ENCODE measurements around the gene SHC2.

The SHC2 gene

DNA sequence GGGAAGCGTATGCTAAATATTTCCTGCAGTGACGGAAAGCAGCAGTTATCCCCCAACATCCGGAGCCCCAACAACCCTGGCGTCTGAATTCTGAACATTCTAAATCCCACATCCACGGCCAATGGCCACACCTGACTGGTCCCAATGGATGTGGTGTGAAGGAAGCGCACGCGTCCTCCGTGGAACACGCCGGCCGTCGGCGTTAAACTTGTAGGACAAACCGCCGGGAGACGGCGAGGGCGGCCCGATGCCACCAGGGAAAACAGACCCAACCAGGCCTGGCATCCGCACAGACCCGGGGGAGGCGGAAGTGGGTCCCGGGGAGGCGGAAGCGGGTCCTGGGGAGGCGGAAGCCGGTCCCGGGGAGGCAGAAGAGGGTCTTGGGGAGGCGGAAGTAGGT lies 3.2 kb downstream of the SHC2 start:
- Histone ChIP-seq H2AFZ (ENCODE audit: low read length) (no peak overlapping the region), H3K9me3 (ENCODE audit: insufficient read depth, low read depth, low read length) (peaks cover 20% of the 10 kb centered on the region; the same call in 1 of the 2 replicates), H3K36me3 (ENCODE audit: insufficient read depth, low read length) (no peaks in the 10 kb centered on the region), H3K4me1 (ENCODE audit: insufficient read depth, low read length, poor library complexity, severe bottlenecking) (no peaks in the 10 kb centered on the region), H3K9me2 (replicated peaks; ENCODE audit: low read depth, low read length) (no peaks in the 10 kb centered on the region), H3K27me3 (ENCODE audit: insufficient read depth, low read length, poor library complexity, severe bottlenecking) (no peaks in the 10 kb centered on the region), H3K79me2 (ENCODE audit: insufficient read depth, low read length) (no peaks in the 10 kb centered on the region), H3K4me3 (ENCODE audit: low read length, poor library complexity, severe bottlenecking) (no peak overlapping the region), H3K9ac (ENCODE audit: low read depth, low read length, poor library complexity, severe bottlenecking) (no peak overlapping the region), H4K20me1 (ENCODE audit: insufficient read depth, low read length, poor library complexity, severe bottlenecking) (no peaks in the 10 kb centered on the region), H3K4me2 (ENCODE audit: low read depth, low read length, poor library complexity, severe bottlenecking) (no peak overlapping the region), H3F3A (ENCODE audit: low read depth) (no peaks in the 10 kb centered on the region)
- TF ChIP-seq CTCF (conservative IDR thresholded peaks at IDR 0.05; ENCODE audit: low read length) (no peak), EZH2phosphoT487 (IDR thresholded peaks at IDR 0.05; ENCODE audit: borderline replicate concordance) (no peak)

GRCh38 chr19:456547-457110 lies 4.2 kb downstream of the SHC2 start:
- no peak overlapping the region for H3K4me2 ChIP-seq (ENCODE audit: low read depth, low read length, poor library complexity, severe bottlenecking)
- no peak overlapping the region for H2AFZ ChIP-seq (ENCODE audit: low read length)
- H4K20me1 ChIP-seq (ENCODE audit: insufficient read depth, low read length, poor library complexity, severe bottlenecking) = no peaks in the 10 kb centered on the region
- no peaks in the 10 kb centered on the region for H3F3A ChIP-seq (ENCODE audit: low read depth)
- no peaks in the 10 kb centered on the region for H3K36me3 ChIP-seq (ENCODE audit: insufficient read depth, low read length)
- no peak overlapping the region for H3K4me3 ChIP-seq (ENCODE audit: low read length, poor library complexity, severe bottlenecking)
- no peaks in the 10 kb centered on the region for H3K9me2 ChIP-seq (replicated peaks; ENCODE audit: low read depth, low read length)
- H3K4me1 ChIP-seq (ENCODE audit: insufficient read depth, low read length, poor library complexity, severe bottlenecking) = no peaks in the 10 kb centered on the region
- H3K9ac ChIP-seq (ENCODE audit: low read depth, low read length, poor library complexity, severe bottlenecking) = no peak overlapping the region
- H3K9me3 ChIP-seq (ENCODE audit: insufficient read depth, low read depth, low read length) = peaks cover 21% of the 10 kb centered on the region; the same call in 1 of the 2 replicates
- TF ChIP-seq CTCF (conservative IDR thresholded peaks at IDR 0.05; ENCODE audit: low read length) (no peak), EZH2phosphoT487 (IDR thresholded peaks at IDR 0.05; ENCODE audit: borderline replicate concordance) (no peak)
- H3K27me3 ChIP-seq (ENCODE audit: insufficient read depth, low read length, poor library complexity, severe bottlenecking) = no peaks in the 10 kb centered on the region
- no peaks in the 10 kb centered on the region for H3K79me2 ChIP-seq (ENCODE audit: insufficient read depth, low read length)

- no peaks in the 10 kb centered on the region for H4K20me1 ChIP-seq (ENCODE audit: insufficient read depth, low read length, poor library complexity, severe bottlenecking)
- H3K4me3 ChIP-seq (ENCODE audit: low read length, poor library complexity, severe bottlenecking) = no peak overlapping the region
- peaks cover 27% of the 10 kb centered on the region; the same call in 1 of the 2 replicates for H3K9me3 ChIP-seq (ENCODE audit: insufficient read depth, low read depth, low read length)
- H3K4me1 ChIP-seq (ENCODE audit: insufficient read depth, low read length, poor library complexity, severe bottlenecking) = no peaks in the 10 kb centered on the region
- no peak overlapping the region for H2AFZ ChIP-seq (ENCODE audit: low read length)
- TF ChIP-seq CTCF (conservative IDR thresholded peaks at IDR 0.05; ENCODE audit: low read length) = no peak
- TF ChIP-seq EZH2phosphoT487 (IDR thresholded peaks at IDR 0.05; ENCODE audit: borderline replicate concordance) = no peak
- no peaks in the 10 kb centered on the region for H3K27me3 ChIP-seq (ENCODE audit: insufficient read depth, low read length, poor library complexity, severe bottlenecking)
- no peak overlapping the region for H3K4me2 ChIP-seq (ENCODE audit: low read depth, low read length, poor library complexity, severe bottlenecking)
- H3K9ac ChIP-seq (ENCODE audit: low read depth, low read length, poor library complexity, severe bottlenecking) = no peak overlapping the region
- no peaks in the 10 kb centered on the region for H3K79me2 ChIP-seq (ENCODE audit: insufficient read depth, low read length)
- no peaks in the 10 kb centered on the region; the same call in 1 of the 2 replicates for H3F3A ChIP-seq (ENCODE audit: low read depth)
- no peaks in the 10 kb centered on the region for H3K36me3 ChIP-seq (ENCODE audit: insufficient read depth, low read length)
- H3K9me2 ChIP-seq (replicated peaks; ENCODE audit: low read depth, low read length) = no peaks in the 10 kb centered on the region
These were observed 4.8 kb downstream of the SHC2 start for GRCh38 chr19:455851-456546.

Data from Loucy (cell line).